ENCODE measurements around the gene FHL3. TPM values are rescaled to one million over a fixed set of nuclear protein-coding genes. Genes with fewer than 3 reads are reported as not detected.

The FHL3 gene
- total and polyA plus RNA-seq, 9 of the 15 experiments (the other 6 are each of a cell fraction or from before 2014, with no cell fraction given): 6.1 to 144 (median 34.1) TPM

- peak overlapping the region; percentile 67 for H2AFZ ChIP-seq (ENCODE audit: low read depth, low read length)
- H3K4me2 ChIP-seq (ENCODE audit: insufficient read depth, low read length): peak overlapping the region; percentile 68
- peaks cover 8% of the 10 kb centered on the region; the same call in 1 of the 2 replicates for H4K20me1 ChIP-seq (replicated peaks; ENCODE audit: control insufficient read depth, insufficient read depth, low read length)
- BruUV-seq (replicated peaks): no TSS peak
- H3K27me3 ChIP-seq (ENCODE audit: control insufficient read depth in 2 of 2, insufficient read depth in 2 of 2, low read length in 2 of 2): peaks cover 24 to 48% of the 10 kb centered on the region in 2 experiments; a peak in 4 of 5 replicates
- H3K27ac ChIP-seq (ENCODE audit: extremely low read depth, low read depth, low read length): no peak overlapping the region
- peak overlapping the region in 1 of 2 experiments; percentile 86; a peak in 2 of 4 replicates for H3K9ac ChIP-seq (ENCODE audit: insufficient read depth in 1 of 2, low read depth in 2 of 2, low read length in 2 of 2)
- WGBS (ENCODE audit: insufficient coverage, low coverage, missing lambda C conversion rate): 5% methylated on average over 36 of the region's 99 CpGs
- no peaks in the 10 kb centered on the region for H3K9me3 ChIP-seq (replicated peaks; ENCODE audit: control insufficient read depth, insufficient read depth, low read depth, low read length)
- H3K4me3 ChIP-seq: peak overlapping the region; percentile 49
- intact Hi-C loops (cut with micrococcal nuclease): loop anchor here (10.0 kb wide), 1 partner anchor 538 kb away; no protein-coding TSS in a partner anchor
- H3K4me1 ChIP-seq (replicated peaks in 1 of 2; ENCODE audit: control insufficient read depth in 2 of 2, insufficient read depth in 2 of 2, low read length in 2 of 2): peaks cover 0 to 35% of the 10 kb centered on the region in 2 experiments; a peak in 3 of 5 replicates
- no peaks in the 10 kb centered on the region for H3K79me2 ChIP-seq (ENCODE audit: control insufficient read depth, insufficient read depth, low read length)
- ChIA-PET POLR2A (interaction anchor here (0.6 to 1.2 kb wide), 4 partner anchors 9 to 565 kb away, joined by 3 to 6 read pairs (median 4); no protein-coding TSS in a partner anchor), CTCF (ENCODE audit: low intra/inter-chr PET ratio) (no interaction called here)
- H3K36me3 ChIP-seq (ENCODE audit: control insufficient read depth, insufficient read depth, low read length): no peaks in the 10 kb centered on the region
- FAIRE-seq: no peak
- in situ Hi-C loops (cut with MboI): loop anchor here (25.0 kb wide), 1 partner anchor 540 kb away; no protein-coding TSS in a partner anchor
- DNase-seq (ENCODE audit: extremely low read depth in 1 of 4, low spot score in 3 of 4): peak; percentile 90 to 99 (median 98)
- H3K9me1 ChIP-seq (ENCODE audit: control insufficient read depth, insufficient read depth, low read length): peaks cover 5% of the 10 kb centered on the region
- peak; percentile 95 for ATAC-seq
- TF ChIP-seq MTF1 (CRISPR knock-in tag; IDR thresholded peaks at IDR 0.05; ENCODE audit: borderline replicate concordance): no peak
- no peak for TF ChIP-seq NCOR1 (IDR thresholded peaks at IDR 0.05)
- TF ChIP-seq MGA (IDR thresholded peaks at IDR 0.05): peak; percentile 76
- TF ChIP-seq XRCC5 (IDR thresholded peaks at IDR 0.05; ENCODE audit: low read depth, low read length): no peak
- TF ChIP-seq CXXC5 (CRISPR knock-in tag; IDR thresholded peaks at IDR 0.05): peak; percentile 25; the same call in 1 of the 2 replicates
- TF ChIP-seq NKRF (IDR thresholded peaks at IDR 0.05; ENCODE audit: borderline replicate concordance): peak; percentile 32; the same call in 1 of the 2 replicates
- peak; percentile 34; the same call in 1 of the 2 replicates for TF ChIP-seq RBFOX2 (IDR thresholded peaks at IDR 0.05; ENCODE audit: low read depth, low read length)
Observed at GRCh38 chr1:38046884-38047602, 41.7 kb upstream of the FHL3 start.
